ENCODE results near the gene MYPOP.

MYPOP gene

DNA sequence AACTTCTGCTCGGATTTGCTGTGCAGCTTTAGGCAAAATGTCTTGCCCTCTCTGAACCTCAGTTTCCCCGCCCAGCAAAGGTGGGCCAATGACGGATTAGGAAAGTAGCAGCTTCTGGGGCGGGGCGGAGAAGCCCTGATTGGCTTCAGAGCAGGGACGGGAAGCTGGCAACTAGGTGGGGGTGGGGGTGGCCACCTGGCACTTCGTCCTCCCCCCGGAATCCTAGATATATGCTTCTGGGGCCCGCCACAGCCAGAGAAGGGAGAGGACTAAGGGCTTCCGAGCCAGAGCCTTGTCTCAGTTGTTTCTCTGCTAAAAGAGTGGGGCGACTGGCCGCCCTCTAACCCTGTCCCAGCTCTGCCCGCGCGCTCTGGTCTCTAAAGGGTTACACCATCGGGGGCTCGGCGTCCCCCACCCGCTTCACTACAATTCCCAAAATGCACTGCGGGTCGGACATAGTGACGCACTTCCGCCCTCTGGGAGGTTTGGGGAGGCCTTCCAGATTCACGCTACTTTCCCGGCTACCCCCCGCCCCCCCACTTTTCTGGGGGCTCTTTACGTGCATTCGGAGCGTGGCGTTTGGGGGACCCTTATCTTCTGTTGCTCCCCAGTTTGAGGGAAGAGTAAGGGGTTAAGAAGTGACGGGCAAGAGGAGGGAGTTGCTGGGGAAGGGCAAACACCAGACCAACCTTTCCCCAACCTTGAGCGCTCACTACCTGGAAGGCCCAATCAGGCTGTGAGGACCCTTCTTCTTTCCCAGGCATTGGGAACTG is 15.8 kb downstream of the MYPOP start:
- DNase-seq (ENCODE audit: low read depth, low spot score), result peak; percentile 93
- peak overlapping the region; percentile 81 for H3K4me3 ChIP-seq (ENCODE audit: low read length)

DNA sequence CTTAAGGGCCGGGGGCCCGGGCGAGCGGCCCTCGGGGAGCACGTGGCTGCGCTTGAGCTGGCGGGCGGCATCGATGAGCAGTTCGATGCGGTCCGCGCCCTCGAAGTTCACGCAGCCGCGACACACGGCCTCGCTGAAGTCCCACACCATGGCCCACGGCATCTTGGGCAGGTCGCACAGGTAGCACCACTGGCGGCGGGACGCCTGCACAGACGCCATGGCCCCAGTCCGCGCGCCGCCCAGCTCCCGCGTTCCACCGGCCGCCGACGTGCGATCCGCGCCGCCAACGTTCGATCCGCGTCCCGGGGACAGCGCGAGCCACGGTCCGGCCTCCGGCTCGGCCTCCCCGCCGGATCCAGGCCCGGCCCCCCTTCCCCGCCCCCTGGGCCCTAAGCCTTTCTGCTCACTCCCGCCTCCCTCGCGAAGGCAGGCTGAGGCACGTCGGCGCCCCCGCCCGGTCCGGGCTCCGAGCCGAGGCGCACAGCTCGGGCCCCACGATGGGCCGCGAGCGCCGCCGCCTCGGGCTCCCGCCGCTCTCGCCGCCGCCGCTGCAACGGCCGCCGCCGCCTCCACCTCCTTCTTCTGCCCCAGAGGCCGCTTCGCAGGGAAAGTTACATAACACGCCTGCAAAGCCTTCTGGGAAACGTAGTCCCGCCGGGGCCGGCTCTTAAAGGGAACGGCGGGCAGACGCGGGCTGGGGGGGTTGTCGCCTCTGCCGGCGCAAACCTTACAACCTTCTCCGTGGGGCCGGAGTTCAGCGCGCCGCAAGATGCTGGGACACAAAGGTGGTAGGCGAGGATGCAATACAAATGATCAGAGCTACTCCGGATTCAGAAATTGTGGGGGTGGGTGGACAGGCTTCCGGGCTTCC is 16.6 kb downstream of the MYPOP start, which contains the start of gene IRF2BP1:
TSS of gene IRF2BP1 (minus strand) at position 586 of the 871 bp plus-strand sequence. CDS start at position 219, 367 bp downstream.
- H3K4me3 ChIP-seq (ENCODE audit: low read length), result peak within 1 kb of the TSS; percentile 81
- peak; percentile 84 for DNase-seq (ENCODE audit: low read depth, low spot score)

GRCh38 chr19:45884682-45885555 is 17.5 kb downstream of the MYPOP start:
- peak overlapping the region; percentile 81 for H3K4me3 ChIP-seq (ENCODE audit: low read length)
- DNase-seq (ENCODE audit: low read depth, low spot score), result no peak

DNA sequence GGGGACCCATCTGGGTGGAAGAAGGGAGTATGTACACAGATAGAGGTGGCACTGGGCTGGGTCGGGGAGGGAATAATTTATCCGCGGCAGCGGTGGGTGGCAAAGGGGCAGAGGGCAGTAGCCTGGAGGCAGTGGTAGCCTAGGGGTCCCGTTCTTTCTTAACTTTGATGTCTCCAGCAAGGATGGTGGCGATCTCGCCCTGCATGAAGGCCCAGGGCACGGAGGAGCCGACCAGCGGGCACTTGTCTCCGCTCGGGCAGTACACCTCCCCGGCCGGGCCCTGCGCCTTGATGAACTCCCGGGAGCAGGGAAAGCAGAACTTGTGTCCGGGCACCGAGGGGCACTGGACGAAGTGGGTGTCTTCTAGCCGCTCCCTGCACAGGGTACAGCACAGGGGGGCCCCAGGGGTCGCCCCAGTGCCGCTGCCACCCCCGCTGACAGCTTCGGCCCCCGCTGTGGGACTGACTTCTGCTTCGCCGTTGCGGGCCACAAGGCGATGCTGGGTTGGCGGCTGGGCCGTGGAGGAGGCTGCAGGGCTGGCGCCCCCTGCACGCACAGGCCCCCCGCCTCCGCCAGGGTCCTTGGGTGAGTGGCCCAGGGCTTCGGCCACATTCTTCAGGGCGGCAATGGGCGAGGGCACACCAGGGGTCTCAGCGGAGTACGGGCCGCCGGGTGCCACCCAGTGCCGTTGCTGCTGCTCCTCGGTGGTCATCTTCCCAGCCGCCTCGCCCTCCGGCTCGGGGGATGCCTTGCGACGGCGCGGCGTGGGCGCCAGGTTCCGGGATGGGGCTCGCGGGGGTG is 18.3 kb downstream of the MYPOP start:
- no peak overlapping the region for H3K4me3 ChIP-seq (ENCODE audit: low read length)
- DNase-seq (ENCODE audit: low read depth, low spot score), result no peak

GRCh38 chr19:45883586-45883880 is 18.9 kb downstream of the MYPOP start:
- no peak overlapping the region for H3K4me3 ChIP-seq (ENCODE audit: low read length)
- no peak for DNase-seq (ENCODE audit: low read depth, low spot score)

- no peak overlapping the region; the same call in 1 of the 2 replicates for H3K4me3 ChIP-seq (ENCODE audit: low read length)
- peak; percentile 72 for DNase-seq (ENCODE audit: low read depth, low spot score)
Measured at GRCh38 chr19:45882652-45883585, 19.5 kb downstream of the MYPOP start.

GRCh38 chr19:45881909-45882528 is 20.4 kb downstream of the MYPOP start:
- DNase-seq (ENCODE audit: low read depth, low spot score), result no peak
- no peak overlapping the region for H3K4me3 ChIP-seq (ENCODE audit: low read length)

DNA sequence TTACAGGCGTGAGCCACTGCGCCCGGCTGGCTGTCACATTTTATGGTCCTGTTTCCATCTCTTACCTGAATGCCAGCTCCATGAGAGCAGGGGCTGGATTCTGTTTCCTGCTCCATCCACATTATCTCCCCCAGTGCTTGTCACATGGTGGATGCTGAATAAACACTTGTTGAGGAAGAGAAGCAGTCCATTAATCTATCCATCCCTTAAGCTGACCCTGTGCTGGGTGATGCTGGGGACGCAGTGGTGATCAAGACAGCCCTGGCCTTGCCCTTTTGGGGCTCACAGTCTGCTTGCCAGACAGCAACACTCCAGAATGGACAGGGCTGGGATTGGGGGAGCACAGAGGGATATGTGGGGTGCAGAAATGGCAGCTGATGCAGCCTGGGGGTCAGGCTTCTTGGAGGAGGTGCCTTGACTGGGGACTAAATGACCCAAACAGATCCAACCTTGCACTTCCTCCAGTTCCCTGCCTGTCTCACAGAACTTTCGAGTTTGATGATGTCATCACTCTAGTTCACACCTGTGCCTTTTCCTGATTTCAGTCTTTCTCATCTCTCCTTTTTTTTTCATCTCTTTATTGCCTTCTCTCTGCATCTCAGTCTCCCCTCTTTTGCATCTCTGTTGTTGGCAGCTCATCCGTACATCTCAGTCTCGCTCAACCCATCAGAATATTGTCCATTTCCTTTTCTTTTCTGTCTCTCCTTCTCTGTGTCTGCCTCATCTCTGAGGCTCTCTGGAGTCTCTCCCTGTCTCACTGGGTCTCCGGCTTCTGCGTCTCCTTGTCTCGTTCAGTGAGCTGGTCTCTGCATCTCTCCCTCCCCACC is 21.1 kb downstream of the MYPOP start:
- no peak for DNase-seq (ENCODE audit: low read depth, low spot score)
- H3K4me3 ChIP-seq (ENCODE audit: low read length), result no peak overlapping the region

GRCh38 chr19:45879971-45880370 is 22.4 kb downstream of the MYPOP start:
- no peak for DNase-seq (ENCODE audit: low read depth, low spot score)
- no peak overlapping the region for H3K4me3 ChIP-seq (ENCODE audit: low read length)

DNA sequence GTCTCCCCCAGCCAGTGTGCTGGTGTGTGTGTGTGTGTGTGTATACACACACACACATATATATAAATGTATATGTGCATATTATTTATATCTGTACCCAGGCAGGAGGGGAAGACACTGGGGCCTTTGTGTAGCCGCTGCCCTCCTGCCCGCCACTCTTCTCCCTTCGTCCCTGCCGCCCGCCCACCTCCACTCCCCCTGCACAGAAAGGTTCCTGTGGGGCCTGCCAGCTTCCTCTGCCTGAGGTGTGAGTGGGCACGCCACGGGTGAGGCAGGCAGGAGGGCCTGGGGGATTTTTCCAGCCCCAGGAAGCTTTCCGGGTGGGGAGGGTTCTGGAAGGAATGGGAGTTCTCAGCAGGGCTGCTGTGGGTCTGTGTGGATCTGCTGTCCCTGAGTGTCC is 23.4 kb downstream of the MYPOP start:
- DNase-seq (ENCODE audit: low read depth, low spot score), result no peak
- H3K4me3 ChIP-seq (ENCODE audit: low read length), result no peak overlapping the region

GRCh38 chr19:45878043-45878794 is 24.2 kb downstream of the MYPOP start:
- no peak for DNase-seq (ENCODE audit: low read depth, low spot score)
- H3K4me3 ChIP-seq (ENCODE audit: low read length), result no peak overlapping the region

DNA sequence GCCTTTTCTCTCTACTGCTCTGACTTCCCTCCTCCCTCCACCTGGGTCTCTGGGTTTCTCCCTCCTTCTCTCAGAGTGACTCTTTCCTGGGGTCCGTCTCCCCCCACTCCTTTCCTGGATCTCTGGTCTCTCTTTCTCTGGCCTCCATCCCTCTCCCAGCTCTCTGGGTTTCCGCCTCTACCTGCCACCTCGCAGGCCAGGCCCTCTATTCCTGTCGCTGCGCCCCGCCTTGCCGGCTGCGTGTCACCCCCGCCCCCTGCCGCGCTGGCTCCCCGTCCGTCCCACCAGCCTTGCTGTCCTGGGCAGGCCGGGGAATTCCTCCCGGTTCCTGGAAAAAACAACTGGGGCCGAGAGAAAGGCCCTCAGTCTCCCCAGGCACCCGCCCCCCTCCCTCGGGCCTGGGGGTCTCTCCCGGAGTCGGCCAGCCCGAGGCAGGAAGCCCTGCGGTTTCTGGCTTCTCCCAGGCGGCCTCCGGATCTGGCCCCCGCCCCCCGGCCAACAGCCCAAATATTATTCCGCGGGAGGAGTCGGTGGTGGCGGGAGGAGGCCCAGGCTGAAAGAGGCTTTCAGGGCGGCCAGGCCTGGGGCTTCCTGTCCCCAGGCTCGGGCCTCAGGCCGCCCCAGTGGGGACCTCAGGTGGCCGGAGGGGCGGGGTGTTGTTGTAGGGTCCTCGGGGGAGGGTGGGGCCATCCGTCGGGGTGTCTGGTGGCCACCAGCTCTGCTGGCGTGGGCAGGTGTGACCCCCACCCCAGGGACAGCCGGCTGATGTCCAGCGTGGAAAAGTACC is 25.8 kb downstream of the MYPOP start:
- H3K4me3 ChIP-seq (ENCODE audit: low read length), result no peak overlapping the region
- no peak for DNase-seq (ENCODE audit: low read depth, low spot score)

DNA sequence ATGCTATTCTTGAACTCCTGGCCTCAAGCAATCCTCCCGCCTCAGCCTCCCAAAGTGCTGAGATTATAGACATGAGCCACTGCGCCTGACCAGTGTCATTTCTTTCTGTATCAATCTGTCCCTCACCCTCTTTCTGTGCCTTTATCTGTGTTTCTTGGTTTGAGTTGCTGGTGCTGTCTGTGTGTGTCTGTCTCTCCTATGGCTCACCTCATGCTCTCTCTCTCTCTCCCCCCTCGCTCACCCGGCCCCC is 26.3 kb downstream of the MYPOP start:
- DNase-seq (ENCODE audit: low read depth, low spot score), result no peak
- H3K4me3 ChIP-seq (ENCODE audit: low read length), result no peak overlapping the region

DNA sequence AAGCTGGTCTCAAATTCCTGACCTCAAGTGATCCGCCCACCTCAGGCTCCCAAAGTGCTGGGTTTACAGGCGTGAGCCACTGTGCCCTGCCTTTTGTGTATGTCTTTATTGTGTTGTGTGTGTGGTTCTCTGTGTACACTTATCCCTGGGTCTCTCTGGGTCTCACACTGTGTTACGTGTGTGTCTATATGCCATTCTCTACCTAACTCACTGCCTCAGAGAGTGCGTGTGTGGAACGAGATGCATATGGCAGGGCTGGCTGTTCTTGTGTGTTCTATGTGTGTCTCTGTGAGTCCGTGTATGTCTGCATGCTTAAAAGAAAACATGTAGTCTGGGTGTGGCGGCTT is 27.8 kb downstream of the MYPOP start:
- no peak for DNase-seq (ENCODE audit: low read depth, low spot score)
- H3K4me3 ChIP-seq (ENCODE audit: low read length), result no peak overlapping the region

DNA sequence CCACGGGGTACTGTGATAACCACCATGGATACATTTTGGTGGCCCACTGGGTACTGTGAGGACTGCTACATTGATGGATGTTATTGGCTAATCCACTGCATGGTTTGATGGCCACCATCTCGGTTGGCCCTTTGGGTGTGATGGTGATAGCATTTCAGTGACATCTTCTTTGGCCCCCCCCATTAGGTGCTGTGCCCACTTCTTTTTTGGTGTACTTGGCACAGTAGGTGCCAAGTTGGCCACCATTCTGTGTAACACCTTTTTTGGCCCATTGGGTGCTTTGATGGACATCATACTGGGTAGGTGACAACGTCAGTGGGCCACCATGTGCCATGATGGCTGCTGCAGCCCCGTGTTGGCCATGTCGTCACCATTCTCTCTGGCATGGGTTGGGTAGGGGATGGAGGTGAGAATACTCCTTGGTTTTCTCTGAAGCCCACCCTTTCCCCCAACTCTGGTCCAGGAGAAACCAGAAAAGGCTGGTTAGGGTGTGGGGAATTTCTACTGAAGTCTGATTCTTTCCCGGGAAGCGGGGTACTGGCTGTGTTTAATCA is 29.1 kb downstream of the MYPOP start:
- H3K4me3 ChIP-seq (ENCODE audit: low read length), result no peak overlapping the region
- no peak for DNase-seq (ENCODE audit: low read depth, low spot score)

Measured in Jurkat, Clone E6-1 (cell line).